Stimulated activated CD8-positive, alpha-beta memory T cell treated with anti-CD3 and anti-CD28 coated beads, Interleukin-7, amount 100 ng/mL, for 24 hours (primary cell): Measurements from ENCODE around the gene ABHD17B.

Source experiments
- DNase-seq: peaks from one replicate; pipeline ENCODE4 v3.0.0-alpha.2; 2020; ENCODE audit warnings: low read depth

ABHD17B gene

DNA sequence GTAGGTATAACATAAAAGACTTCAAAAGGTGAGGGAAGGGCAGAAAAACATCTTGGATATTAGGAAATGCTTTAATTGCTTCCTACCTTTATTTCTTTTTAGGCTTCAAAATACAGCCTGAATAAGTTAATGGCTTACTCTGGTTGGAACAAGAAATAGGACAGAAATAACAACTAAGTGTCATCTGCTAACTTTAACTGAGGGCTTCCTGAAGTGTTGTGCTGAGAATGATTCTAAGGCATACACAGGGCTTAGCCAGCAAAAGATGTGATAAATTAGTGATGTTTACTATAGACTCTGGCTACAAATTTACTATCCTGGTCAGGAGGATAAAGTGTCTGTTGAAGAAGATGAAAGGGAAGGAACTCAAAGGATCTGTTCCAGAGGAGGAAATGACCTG is 34.2 kb downstream of the ABHD17B start:
- no peak for DNase-seq

GRCh38 chr9:71876106-71876505 is 34.9 kb downstream of the ABHD17B start:
- no peak for DNase-seq

DNA sequence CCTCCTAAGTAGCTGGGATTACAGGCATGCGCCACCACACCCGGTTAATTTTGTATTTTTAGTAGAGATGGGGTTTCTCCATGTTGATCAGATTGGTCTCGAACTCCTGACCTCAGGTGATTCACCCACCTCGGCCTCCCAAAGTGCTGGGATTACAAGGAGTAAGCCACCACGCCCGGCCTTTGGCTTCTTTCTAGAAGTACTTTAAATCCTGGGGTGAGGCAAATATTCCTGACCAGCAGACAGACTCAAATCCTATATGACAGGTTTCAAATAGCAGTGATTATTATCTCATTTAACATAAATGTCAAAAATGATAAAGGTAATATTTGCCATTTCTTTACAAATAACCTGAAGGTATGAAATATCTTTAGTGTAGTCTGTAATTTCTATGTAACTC is 35.6 kb downstream of the ABHD17B start:
- DNase-seq: no peak

DNA sequence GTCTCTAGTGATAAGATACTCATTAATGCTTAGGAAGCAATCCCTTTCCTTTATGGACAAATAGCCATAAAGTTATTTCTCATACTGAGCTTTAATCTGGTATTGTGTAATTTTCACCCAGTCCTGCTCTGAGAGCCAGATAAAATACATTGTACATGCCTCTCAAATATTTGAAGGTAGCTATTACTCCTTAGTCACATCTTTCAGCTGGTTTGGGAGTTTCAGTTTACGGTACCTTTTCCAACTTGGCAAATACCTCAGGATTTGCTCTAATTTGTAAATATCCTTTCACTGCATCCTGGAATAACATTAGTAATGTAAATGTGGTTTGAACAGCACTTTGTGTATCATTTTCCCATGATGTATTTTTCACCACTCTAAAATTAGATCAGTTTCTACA is 47.4 kb downstream of the ABHD17B start:
- DNase-seq: no peak

DNA sequence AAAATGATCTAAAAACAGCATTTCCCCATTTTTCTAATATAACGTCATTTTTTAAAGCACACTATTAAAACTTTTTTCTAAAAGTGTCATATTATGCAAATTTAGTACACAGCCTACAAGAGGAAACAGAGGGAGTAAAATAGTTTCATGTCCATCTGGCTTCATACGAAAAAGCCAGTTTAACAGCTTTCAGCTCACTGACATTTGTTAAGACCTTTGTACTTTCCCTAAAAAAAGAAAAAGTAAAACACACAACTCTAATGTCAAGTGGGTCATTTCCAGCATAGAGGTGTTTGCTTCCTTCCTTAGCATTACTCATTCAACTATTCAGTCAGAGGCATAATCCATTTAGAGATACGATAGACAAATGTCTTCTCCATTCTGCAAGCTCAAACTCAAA is 49.4 kb downstream of the ABHD17B start:
- DNase-seq: no peak

GRCh38 chr9:71859939-71860338 is 51.1 kb downstream of the ABHD17B start:
- no peak for DNase-seq

DNA sequence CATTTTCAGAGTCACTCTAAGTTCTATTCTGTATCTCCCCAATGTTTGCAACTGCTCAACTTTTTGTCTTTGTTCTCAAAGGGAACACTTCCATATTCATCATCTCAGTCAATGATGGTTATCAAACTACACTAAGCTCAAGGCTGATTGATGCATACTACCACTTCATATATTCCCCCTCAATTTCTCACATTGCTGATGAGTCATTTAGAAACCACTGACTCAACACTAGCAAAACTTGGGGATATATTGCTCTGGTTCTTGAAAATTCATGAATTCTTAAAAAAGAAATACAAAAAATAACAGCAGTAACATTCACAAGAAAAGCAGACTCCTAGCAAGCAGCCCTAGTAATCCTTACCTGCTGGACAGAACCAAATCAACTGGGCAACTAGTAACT is 52.2 kb downstream of the ABHD17B start:
- DNase-seq: no peak

GRCh38 chr9:71858102-71858798 is 52.7 kb downstream of the ABHD17B start:
- no peak for DNase-seq

DNA sequence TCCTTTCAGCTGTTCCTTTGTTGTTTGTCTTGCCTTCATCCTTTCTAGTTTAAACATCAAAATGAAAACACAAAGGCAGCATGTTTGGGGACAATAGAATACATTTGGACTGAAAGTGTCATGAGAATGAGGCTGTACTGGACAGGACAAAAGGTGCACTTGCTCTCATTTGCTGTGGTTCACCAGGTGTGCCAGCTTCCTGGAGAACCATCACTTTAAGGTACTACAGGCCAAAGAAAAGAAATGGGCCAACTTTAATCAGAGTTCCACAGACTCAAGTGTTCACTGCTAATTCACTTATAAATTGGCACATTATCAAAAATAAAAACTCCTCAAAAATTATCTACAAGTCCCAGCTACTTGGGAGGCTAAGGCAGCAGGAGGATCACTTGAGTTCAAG is 53.8 kb downstream of the ABHD17B start:
- DNase-seq: no peak

- no peak for DNase-seq
Measured at GRCh38 chr9:71854811-71855210, 56.2 kb downstream of the ABHD17B start.

GRCh38 chr9:71853084-71853483 is 57.9 kb downstream of the ABHD17B start:
- DNase-seq: no peak

DNA sequence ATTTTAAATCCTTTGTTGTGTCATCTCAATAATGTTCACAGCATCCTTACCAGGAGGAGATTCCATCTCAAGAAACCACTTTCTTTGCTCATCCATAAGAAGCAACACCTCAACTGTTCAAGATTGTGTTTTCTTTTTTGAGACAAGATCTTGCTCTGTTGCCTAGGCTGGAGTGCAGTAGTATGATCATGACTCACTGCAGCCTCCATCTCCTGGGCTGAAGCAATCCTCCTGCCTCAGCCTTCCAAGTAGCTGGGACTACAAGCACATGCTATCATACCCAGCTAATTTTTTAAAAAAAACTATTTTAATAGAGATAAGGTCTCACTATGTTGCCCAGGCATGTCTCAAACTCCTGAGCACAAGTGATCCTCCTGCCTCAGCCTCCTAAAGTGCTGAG is 60.0 kb downstream of the ABHD17B start:
- no peak for DNase-seq

GRCh38 chr9:71847892-71848291 is 63.1 kb downstream of the ABHD17B start:
- DNase-seq: no peak

DNA sequence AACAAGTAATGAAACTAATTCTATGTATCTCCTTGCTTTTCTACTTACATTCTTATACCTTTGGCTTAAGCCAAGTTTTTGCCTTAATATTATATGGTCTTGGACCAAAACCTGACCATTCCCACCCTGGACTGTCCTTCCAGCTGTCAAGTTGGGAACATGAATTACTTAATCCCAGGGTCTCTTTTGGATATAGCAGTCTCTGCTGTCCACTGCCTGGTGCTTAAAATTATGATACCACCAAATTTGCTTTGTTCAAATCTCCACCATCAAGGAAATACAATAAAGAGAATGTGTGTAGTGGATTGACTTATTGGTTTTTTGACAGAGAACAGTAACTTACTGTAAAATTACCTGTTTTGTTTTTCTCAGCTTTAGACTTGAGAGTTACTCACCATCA is 66.2 kb downstream of the ABHD17B start:
- DNase-seq: no peak

DNA sequence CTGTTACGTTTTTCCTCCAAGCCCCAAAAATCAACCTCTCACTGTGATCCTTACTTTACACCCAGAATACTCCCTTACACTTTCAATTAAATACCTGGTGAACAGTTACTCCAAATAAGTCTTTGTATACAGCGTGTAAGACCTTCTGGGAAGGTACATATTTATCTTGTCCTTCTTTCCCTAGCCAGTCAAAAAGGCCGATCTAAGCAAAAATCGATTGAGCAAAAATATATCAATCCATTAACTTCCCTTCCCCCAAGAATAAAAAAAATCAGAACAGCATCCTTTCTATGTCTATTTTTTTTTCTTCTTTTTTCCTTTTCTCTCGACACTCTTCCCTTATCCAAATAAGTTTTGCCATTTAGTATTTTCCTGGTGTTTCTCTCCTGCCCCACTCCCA is 71.3 kb downstream of the ABHD17B start:
- no peak for DNase-seq

GRCh38 chr9:71835596-71835995 is 75.4 kb downstream of the ABHD17B start:
- no peak for DNase-seq

GRCh38 chr9:71830929-71831328 is 80.1 kb downstream of the ABHD17B start:
- DNase-seq: no peak

DNA sequence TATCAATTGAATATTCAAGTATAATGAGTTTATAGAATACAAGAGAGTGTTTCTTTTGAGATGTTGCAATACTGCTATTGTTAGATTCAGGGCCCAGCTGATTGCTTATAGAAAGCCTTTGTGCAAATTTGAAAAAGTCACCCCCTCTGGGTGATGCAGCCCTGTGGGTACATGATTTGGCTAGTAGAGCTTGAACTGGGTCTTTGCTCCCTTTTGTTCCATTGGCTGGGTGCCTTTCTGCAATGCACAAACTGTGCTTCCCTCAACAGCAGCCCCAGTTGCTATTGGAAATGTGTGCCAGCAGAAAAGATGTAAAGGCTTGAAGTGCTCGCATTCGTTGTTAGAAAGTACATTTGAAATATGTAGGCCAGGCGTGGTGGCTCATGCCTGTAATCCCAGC is 80.8 kb downstream of the ABHD17B start:
- no peak for DNase-seq

- no peak for DNase-seq
Measured at GRCh38 chr9:71826279-71826678, 84.7 kb downstream of the ABHD17B start.

DNA sequence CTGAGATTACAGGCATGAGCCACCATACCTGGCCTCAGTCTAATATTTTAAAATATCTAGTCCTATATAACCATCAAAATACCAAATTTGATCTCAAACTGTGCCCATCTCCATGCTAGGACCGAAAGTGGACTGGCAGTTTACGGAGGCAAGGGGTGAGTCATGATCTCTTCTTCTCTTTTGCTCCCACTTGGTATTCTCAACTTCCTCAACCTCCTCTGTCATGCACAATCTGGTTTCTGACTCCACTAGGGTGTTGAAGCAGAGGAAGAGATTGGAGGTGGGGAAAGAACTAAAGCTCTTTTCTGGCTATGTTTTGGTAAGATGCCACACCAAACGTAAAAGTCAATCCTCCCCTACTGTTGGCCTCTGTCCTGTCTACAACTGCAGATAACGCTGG is 86.7 kb downstream of the ABHD17B start:
- DNase-seq: no peak

- no peak for DNase-seq
Measured at GRCh38 chr9:71822935-71823334, 88.1 kb downstream of the ABHD17B start.

DNA sequence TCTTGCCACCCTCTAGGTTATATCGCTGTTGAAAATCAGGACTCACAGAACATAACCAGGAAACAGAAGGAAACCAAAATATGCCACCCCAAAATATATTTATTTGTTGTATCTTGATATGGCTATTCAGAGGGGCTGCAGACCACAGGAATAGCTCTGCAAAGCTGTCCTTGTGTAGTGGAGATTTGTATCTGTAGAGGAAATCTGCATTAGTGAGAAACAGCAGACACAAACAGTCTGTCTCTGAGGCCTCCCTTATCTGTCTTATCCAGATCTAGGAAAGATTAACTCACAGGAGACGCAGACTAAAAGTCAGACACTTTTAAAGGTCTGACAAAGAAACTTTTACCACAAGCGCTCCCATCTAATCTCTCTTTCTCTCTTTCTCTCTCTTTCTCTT is 88.5 kb downstream of the ABHD17B start:
- no peak for DNase-seq

GRCh38 chr9:71821405-71821804 is 89.6 kb downstream of the ABHD17B start:
- no peak for DNase-seq

- no peak for DNase-seq
Measured at GRCh38 chr9:71820403-71820921, 90.5 kb downstream of the ABHD17B start.
